SHP77 treated with DMSO at 0.1 percent for 48 hours (cell line): ENCODE results near the gene SRPK1.
"Not testable (repeated sequence)": the region's sequence is repeated elsewhere in the genome, so short reads cannot be mapped to it uniquely, and the experiment has no call there.

ENCODE experiments used
- DNase-seq: peaks from one replicate; lab custom pipeline; 2025; lab: John Stamatoyannopoulos, UW

The SRPK1 gene

GRCh38 chr6:35931120-35931561 is 10.2 kb upstream of the SRPK1 start:
- no peak for DNase-seq

- no peak for DNase-seq
Observed at GRCh38 chr6:35929601-35930000, 8.7 kb upstream of the SRPK1 start.

- no peak for DNase-seq
Observed at GRCh38 chr6:35926509-35927215, 5.8 kb upstream of the SRPK1 start.

- DNase-seq = no peak
Observed at GRCh38 chr6:35925961-35926360, 5.1 kb upstream of the SRPK1 start.

GRCh38 chr6:35924146-35924545 is 3.2 kb upstream of the SRPK1 start:
- no peak for DNase-seq

GRCh38 chr6:35922139-35922554 is 1.2 kb upstream of the SRPK1 start:
- no peak for DNase-seq

- no peak for DNase-seq
Observed at GRCh38 chr6:35919827-35920751, 809 bp downstream of the SRPK1 start.

- DNase-seq = no peak
Observed at GRCh38 chr6:35919085-35919826, 1.6 kb downstream of the SRPK1 start.

GRCh38 chr6:35916893-35917292 is 4.0 kb downstream of the SRPK1 start:
- DNase-seq = not testable (repeated sequence)

- DNase-seq = no peak
Observed at GRCh38 chr6:35916056-35916455, 4.8 kb downstream of the SRPK1 start.

GRCh38 chr6:35914536-35914935 is 6.4 kb downstream of the SRPK1 start:
- DNase-seq = no peak

GRCh38 chr6:35911871-35912653 is 8.8 kb downstream of the SRPK1 start:
- DNase-seq = no peak

GRCh38 chr6:35909571-35909970 is 11.3 kb downstream of the SRPK1 start:
- DNase-seq = not testable (repeated sequence)

- not testable (repeated sequence) for DNase-seq
Observed at GRCh38 chr6:35908753-35909401, 12.0 kb downstream of the SRPK1 start.

- no peak for DNase-seq
Observed at GRCh38 chr6:35907750-35908149, 13.1 kb downstream of the SRPK1 start.

- DNase-seq = no peak
Observed at GRCh38 chr6:35906499-35906846, 14.4 kb downstream of the SRPK1 start.

GRCh38 chr6:35905841-35906498 is 14.9 kb downstream of the SRPK1 start:
- no peak for DNase-seq

- no peak for DNase-seq
Observed at GRCh38 chr6:35905141-35905785, 15.6 kb downstream of the SRPK1 start.

GRCh38 chr6:35903679-35904078 is 17.2 kb downstream of the SRPK1 start:
- DNase-seq = no peak

GRCh38 chr6:35900448-35900847 is 20.4 kb downstream of the SRPK1 start:
- DNase-seq = no peak
